HEK293T (cell line): Measurements from ENCODE around the gene ANP32B.

Experiments used
- BHLHE40 ChIP-seq: fragments of 450-650 bp; IDR thresholded peaks from 2 replicates; pipeline ENCODE4 v1.6.1; 2016; ENCODE audit warnings: mild to moderate bottlenecking, moderate library complexity, borderline replicate concordance
- FOXM1 ChIP-seq: fragments of 450-650 bp; IDR thresholded peaks from 2 replicates; pipeline ENCODE4 v1.6.1; 2017; ENCODE audit warnings: mild to moderate bottlenecking, borderline replicate concordance
- HDGF ChIP-seq: fragments of 450-650 bp; IDR thresholded peaks from 2 replicates; pipeline ENCODE4 v1.6.1; 2017; ENCODE audit warnings: antibody characterized with exemption, borderline replicate concordance
- NFRKB ChIP-seq: fragments of 450-650 bp; IDR thresholded peaks from 2 replicates; pipeline ENCODE4 v1.6.1; 2016; ENCODE audit warnings: mild to moderate bottlenecking, moderate library complexity
- SP1 ChIP-seq: fragments of 450-650 bp; IDR thresholded peaks from 2 replicates; pipeline ENCODE4 v1.6.1; 2017
- SUZ12 ChIP-seq: fragments of 450-650 bp; IDR thresholded peaks from 2 replicates; pipeline ENCODE4 v1.6.1; 2016; ENCODE audit warnings: mild to moderate bottlenecking
- TARDBP ChIP-seq: fragments of 450-650 bp; IDR thresholded peaks from 2 replicates; pipeline ENCODE4 v1.6.1; 2016
- ZNF384 ChIP-seq: fragments of 450-650 bp; IDR thresholded peaks from 2 replicates; pipeline ENCODE4 v1.6.1; 2016

- TF ChIP-seq HDGF (no peak), TARDBP (no peak), SUZ12 (no peak), FOXM1 (no peak), ZNF384 (no peak), BHLHE40 (no peak), SP1 (no peak), NFRKB (no peak)
Measured at GRCh38 chr9:97984188-97985057, 1.3 kb downstream of the ANP32B start.
